ENCODE data around the gene ARAP3.
"Not testable (repeated sequence)": the region's sequence is repeated elsewhere in the genome, so short reads cannot be mapped to it uniquely, and the experiment has no call there.

The ARAP3 gene

DNA sequence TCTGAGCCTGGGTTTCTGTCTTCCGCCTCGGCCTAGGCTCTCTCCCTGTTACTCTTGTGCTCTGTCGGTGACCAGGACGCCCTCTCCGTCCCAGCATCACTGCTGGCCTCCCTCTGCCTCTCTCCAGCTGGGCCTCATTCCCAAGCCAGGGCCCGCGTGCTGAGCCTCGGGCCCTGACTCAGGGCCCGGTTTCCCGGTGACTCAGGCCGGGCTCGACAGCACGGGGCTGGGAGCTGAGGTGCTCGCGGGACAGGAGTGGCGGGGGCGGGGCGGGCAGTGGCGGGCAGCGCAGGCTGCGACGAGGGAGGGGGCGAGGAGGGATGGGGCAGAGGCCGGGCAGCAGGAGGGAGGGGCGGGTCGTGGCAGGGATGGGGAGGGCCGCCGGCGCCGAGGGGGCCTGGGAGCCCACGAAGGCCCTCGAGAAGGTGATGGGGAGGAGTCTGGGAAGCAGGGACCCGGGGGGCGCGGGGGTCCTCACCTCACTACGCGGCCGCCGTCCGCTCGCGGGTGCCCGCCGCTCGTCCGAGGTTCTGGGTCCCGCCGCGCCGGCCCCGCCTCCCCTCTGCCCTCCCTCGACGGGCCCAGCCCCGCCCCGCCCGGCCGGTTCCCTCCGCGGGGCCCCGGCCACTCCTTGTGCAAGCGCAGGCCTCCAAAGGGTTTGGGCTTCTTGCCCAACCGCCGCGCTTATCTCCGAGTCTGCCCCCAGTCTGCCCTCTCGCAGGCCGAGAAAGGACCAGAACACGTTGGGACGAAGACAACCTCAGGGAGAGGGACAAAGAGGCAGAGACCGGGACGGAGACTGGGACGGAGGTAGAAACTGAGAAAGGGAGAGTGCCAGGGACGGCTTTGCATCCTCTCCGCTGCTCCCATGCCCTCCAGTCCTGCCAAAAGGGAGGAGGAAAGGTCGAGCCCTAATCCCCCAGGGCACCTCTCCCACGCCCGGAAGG is at the start of gene ARAP3:
TSS of gene ARAP3 (minus strand) at position 536 of the 947 bp plus-strand sequence. CDS start 1,744 bp downstream, outside the sequence.
- DNase-seq (ENCODE audit: low read depth, low spot score): no peak

- no peak for DNase-seq (ENCODE audit: low read depth, low spot score)
These were observed 47.5 kb upstream of the ARAP3 start for GRCh38 chr5:141729387-141730006.

- no peak for DNase-seq (ENCODE audit: low read depth, low spot score)
These were observed 43.9 kb upstream of the ARAP3 start for GRCh38 chr5:141725891-141726290.

GRCh38 chr5:141725174-141725573 is 43.1 kb upstream of the ARAP3 start:
- DNase-seq (ENCODE audit: low read depth, low spot score): not testable (repeated sequence)

DNA sequence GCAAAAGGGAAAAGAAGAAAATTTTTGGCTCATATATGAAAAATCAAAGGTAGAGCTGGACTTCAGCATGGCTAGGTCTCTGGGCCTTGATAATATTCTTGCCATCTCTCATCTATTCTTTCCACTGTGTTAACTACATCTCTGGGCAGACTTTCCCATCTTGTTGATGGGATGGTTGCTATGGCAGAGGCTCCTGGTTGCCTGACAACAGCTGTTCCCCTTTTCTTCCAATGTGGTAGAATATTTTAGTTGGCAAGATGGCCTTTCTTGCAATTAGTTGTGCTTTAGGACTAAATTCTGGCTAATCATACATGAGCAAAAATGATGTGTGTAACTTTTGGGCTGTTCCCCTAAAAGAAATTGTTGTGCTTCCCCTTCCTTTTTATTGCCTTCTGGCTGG is 40.2 kb upstream of the ARAP3 start:
- DNase-seq (ENCODE audit: low read depth, low spot score): no peak

DNA sequence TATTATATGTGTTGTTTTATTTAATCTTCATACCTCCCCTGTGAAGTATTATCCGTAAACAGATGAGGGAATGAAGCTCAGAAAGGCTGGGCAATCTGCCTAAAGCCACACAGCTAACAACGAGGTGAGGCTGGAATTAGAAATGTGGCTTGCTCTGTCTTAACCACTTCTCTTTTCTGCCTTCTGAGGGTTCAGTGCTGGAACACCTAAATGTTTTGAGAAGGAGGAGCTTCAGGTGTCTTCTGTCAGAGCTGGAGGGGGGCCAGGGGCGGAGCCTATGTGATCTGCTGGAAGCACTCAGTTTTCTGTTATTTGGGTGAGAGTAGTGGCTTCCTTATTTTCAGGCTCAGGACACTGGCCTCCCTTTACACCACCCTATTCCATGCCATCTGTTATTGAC is 35.0 kb upstream of the ARAP3 start:
- DNase-seq (ENCODE audit: low read depth, low spot score): no peak

DNA sequence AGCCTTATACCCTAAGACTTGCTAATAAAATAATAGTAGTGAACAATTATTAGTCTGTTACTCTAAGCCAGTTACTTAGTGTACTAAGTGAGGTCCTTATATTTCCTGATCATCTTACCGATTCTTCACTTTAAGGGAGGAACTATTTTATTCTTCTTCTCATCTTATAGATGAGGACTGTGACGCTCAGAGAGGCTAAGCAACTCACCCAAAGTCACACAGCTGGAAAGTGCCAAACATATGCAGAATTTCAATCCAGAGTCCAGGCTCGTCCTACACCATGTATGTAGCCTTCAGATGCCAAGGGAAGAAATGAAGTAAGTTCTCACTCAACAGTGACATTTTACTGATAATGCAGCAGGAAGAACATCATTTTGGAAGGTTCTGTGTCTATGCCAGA is 34.4 kb upstream of the ARAP3 start:
- DNase-seq (ENCODE audit: low read depth, low spot score): no peak

- no peak for DNase-seq (ENCODE audit: low read depth, low spot score)
These were observed 34.0 kb upstream of the ARAP3 start for GRCh38 chr5:141716009-141716408.

DNA sequence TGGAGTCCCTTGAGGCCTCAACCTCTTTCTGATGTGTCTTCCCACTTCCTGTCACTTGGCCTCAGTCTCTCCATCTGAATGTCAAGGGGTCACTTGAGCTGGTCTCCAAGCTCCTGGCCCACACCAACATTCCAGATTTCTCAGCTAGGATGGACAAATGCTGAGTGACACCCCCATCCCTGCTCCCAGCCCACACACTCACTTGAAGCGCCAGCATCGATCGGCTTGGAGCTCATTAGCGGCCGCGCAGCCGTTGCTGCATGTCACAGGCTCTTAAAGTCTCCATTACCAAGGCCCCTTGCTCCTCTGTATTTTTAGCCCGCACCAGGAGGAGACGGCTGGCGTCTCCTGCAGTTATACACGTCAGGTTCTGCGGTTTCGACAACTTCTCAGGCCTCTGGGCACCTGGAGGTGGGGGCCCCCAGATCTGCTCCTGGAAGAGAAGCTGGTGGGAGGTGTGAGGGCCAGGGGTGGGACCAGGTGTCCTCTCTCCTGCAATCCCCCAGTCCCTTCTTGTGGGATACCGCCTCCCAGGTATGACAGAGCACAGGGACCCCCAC is 33.4 kb upstream of the ARAP3 start:
- no peak for DNase-seq (ENCODE audit: low read depth, low spot score)

GRCh38 chr5:141714542-141715310 is 32.7 kb upstream of the ARAP3 start:
- DNase-seq (ENCODE audit: low read depth, low spot score): no peak

DNA sequence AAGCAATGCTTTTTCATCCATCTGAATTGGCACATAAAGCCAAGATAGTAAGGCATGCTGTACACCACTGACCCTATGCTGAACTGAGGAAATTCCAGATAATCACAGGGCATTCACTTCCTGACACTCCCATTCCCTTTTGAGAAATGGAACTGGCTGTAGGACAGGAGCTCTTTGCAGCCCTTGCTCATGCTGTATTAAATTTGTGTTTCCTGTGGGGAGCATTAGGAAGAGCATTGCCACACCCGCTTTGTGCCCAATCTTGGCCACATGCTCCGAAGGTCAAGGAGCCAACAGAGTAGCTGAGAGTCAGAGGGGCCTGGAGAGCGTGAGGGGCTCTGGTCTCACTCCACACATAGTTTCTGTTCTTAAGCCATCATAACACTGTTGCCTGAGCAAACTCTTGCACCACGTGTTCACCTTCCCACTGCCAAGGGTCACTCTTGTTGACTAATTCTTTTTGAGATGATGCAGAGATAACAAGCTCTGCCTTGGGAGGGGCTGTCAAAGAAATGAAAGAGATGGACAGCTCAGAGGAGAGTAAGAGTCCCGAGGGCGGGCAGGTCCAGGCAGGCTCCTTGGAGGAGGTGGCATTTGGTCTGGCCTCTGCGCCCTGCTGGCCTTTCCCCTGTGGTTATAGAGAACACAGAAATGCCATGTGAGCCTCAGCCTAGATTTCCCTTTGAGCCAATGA is 31.7 kb upstream of the ARAP3 start:
- no peak for DNase-seq (ENCODE audit: low read depth, low spot score)

DNA sequence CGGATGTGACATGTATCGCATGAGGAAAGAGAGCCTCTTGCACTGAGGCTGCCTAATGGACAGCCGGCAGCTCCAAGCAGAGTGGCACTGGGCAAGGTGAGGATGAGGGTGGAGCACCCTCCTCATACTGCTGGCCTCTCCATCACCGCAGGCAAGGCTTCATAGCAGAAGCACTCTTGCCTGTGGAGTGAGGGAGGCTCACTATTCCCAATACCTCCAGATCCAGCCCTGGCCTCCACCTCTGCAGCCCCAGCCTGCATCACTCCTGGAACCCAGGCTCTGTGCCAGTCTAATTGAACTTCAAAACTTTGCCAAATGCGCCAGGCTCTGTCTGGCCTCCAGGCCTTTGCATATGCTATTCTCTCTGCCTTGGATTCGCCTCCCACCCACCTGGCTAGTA is 29.7 kb upstream of the ARAP3 start:
- DNase-seq (ENCODE audit: low read depth, low spot score): no peak

GRCh38 chr5:141709699-141710267 is 27.8 kb upstream of the ARAP3 start:
- DNase-seq (ENCODE audit: low read depth, low spot score): no peak

- no peak for DNase-seq (ENCODE audit: low read depth, low spot score)
These were observed 26.0 kb upstream of the ARAP3 start for GRCh38 chr5:141708016-141708415.

DNA sequence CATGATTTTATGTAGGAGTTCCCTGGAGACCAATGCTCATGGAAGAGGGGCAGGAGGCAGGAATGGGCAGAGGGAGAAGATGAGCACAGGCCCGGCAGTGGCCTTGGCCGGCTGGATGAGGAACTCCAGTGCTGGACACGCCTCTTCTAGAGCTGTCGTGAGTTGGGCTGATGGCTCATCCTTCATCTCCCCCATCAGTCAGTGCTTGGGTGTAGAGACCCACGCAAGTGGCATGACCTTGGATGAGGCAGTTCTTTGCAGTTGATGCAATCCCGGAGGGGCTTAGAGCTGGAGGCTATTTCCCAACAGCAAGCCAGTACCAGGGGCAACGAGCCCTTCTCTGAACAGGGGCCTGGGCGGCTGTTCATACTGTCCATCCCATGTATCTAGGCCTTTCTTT is 25.5 kb upstream of the ARAP3 start:
- no peak for DNase-seq (ENCODE audit: low read depth, low spot score)

GRCh38 chr5:141706121-141706520 is 24.1 kb upstream of the ARAP3 start:
- no peak for DNase-seq (ENCODE audit: low read depth, low spot score)

DNA sequence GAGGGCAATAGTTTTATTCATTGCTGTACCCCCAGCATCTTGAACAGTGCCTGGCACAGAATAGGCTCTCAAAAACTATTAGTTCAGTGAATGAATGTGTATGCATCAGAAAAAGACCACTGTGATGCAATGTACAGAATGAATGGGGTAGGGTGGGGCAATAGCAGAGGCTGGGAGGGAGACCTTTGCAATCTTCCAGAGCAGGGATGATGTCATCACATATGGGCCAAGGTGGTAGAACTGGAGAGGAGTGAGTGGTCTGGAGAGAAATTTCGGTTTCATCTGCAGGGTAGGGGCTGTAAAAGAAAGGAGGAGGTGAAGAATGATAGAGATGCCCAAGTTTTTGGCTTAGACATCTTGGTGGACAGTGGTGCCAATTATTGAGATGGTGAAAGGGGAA is 23.4 kb upstream of the ARAP3 start:
- DNase-seq (ENCODE audit: low read depth, low spot score): no peak

DNA sequence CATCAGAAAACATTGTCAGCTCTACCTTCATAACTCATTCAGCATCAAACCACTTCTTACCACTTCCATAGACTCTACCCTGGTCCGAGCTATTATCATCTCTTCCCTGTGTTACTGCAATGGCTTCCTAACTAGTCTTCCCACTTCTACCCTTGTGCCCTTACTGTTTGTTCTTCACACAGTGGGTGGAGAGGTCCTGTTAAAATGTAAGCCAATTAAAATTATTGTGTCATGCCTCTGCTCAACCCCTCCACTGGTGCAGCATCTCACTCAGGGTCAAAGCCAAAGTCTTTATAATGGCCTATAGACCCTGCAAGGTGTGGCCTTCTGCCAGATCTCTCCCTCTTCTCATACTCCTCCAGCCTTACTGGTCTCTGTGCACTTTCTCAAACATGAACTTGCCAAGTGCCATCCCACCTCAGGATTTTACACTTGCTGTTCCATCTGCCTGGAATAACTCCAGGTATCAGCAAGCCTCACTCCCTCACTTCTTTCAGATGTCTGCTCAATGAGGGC is 22.8 kb upstream of the ARAP3 start:
- DNase-seq (ENCODE audit: low read depth, low spot score): no peak

- DNase-seq (ENCODE audit: low read depth, low spot score): no peak
These were observed 21.1 kb upstream of the ARAP3 start for GRCh38 chr5:141703133-141703561.

DNA sequence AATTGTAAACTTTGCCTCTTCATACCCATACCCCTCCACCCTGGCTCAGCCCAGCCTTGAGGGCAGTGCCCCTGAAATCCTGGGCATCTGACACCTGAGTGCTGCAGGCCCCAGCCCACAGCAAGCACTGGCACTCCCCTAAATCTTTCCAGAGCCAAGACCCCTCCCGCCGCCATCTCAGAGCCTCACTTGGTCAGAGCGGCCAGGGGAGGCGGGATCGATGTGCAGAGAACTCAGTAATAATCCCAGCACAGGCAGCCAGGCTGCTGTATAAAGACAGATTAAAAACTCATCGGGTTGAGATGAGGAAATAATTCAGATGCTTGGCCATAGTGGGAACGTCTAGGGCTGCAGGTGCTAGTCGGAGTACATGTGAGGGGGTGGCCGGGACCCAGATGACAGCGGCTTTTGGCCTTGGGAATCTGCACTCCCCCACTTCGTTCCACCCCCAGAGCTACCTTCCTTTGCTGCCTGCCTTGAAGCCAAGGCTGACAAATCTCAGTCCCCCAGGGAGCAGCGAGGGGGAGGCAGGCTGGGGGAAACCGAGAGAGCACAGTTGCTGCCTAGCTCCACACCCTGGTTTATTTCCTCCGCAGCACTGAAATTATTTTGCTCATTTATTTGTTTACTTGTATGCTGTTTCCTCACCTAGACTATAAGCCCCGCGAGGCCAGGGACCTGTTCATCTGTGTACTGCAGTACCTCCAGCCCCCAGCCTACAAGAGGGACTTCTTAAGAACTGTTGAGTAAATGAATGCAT is 19.5 kb upstream of the ARAP3 start:
- DNase-seq (ENCODE audit: low read depth, low spot score): no peak

Data from brain pericyte (primary cell).